DOHH2 (cell line): ENCODE data around the gene ASB1.

Experiments
- H3F3A ChIP-seq: fragments of 200-600 bp; sonication (generic), shearing (Covaris generic); 2 replicates; pipeline ENCODE4 v1.6.0; 2016; ENCODE audit warnings: antibody characterized with exemption, mild to moderate bottlenecking; ENCODE audit not compliant: control insufficient read depth, insufficient read depth
- H3K27ac ChIP-seq: fragments of 200-600 bp; sonication (generic); 2 replicates; pipeline ENCODE4 v1.5.1; 2014; ENCODE audit warnings: low read depth, mild to moderate bottlenecking, low read length, moderate library complexity
- H3K27me3 ChIP-seq: fragments of 200-600 bp; sonication (generic); 2 replicates; pipeline ENCODE4 v1.6.1; 2014; ENCODE audit warnings: mild to moderate bottlenecking, low read length, mixed read lengths; ENCODE audit not compliant: control insufficient read depth
- H3K36me3 ChIP-seq: fragments of 200-600 bp; sonication (generic); 2 replicates; pipeline ENCODE4 v1.6.1; 2014; ENCODE audit warnings: mild to moderate bottlenecking, low read length, moderate library complexity, mixed read lengths; ENCODE audit not compliant: control insufficient read depth
- H3K4me1 ChIP-seq: fragments of 200-600 bp; sonication (generic); 2 replicates; pipeline ENCODE4 v1.6.1; 2014; ENCODE audit warnings: mild to moderate bottlenecking, low read length, mixed read lengths; ENCODE audit not compliant: control insufficient read depth
- H3K4me2 ChIP-seq: fragments of 200-600 bp; sonication (generic); 2 replicates; pipeline ENCODE4 v1.6.0; 2014; ENCODE audit warnings: mild to moderate bottlenecking, low read length, moderate library complexity
- H3K4me3 ChIP-seq: fragments of 200-600 bp; sonication (generic); 2 replicates; pipeline ENCODE4 v1.5.1; 2014; ENCODE audit warnings: mild to moderate bottlenecking, low read length, mixed read lengths
- H3K79me2 ChIP-seq: fragments of 200-600 bp; sonication (generic); 2 replicates; pipeline ENCODE4 v1.6.1; 2014; ENCODE audit warnings: mild to moderate bottlenecking, low read length, mixed read lengths; ENCODE audit not compliant: control insufficient read depth
- H3K9me2 ChIP-seq: fragments of 200-600 bp; sonication (generic); replicated peaks from 2 replicates; pipeline ENCODE4 v1.6.1; 2014; ENCODE audit warnings: mild to moderate bottlenecking, low read length, mixed read lengths; ENCODE audit not compliant: control insufficient read depth
- H3K9me3 ChIP-seq: fragments of 200-600 bp; sonication (generic); 2 replicates; pipeline ENCODE4 v1.6.1; 2014; ENCODE audit warnings: antibody characterized with exemption, low read length, mixed read lengths; ENCODE audit not compliant: control insufficient read depth, insufficient read depth
- H4K20me1 ChIP-seq: fragments of 200-600 bp; sonication (generic); 2 replicates; pipeline ENCODE4 v1.6.0; 2014; ENCODE audit warnings: low read depth, mild to moderate bottlenecking, antibody characterized with exemption, low read length, moderate library complexity; ENCODE audit not compliant: control insufficient read depth, insufficient read depth
- EZH2phosphoT487 ChIP-seq: fragments of 200-600 bp; sonication (generic); IDR thresholded peaks from 2 replicates; pipeline ENCODE4 v1.6.1; 2017; ENCODE audit warnings: borderline replicate concordance, mild to moderate bottlenecking, antibody characterized with exemption, low read length, moderate library complexity, mixed read lengths
- TF ChIP-seq, protein P1 (sequence below): fragments of 200-600 bp; sonication (generic); IDR thresholded peaks from one replicate; pipeline ENCODE4 v1.5.1; 2014; ENCODE audit warnings: antibody characterized with exemption, mild to moderate bottlenecking, low read depth, low read length; ENCODE audit not compliant: poor library complexity, severe bottlenecking

ASB1 gene

DNA sequence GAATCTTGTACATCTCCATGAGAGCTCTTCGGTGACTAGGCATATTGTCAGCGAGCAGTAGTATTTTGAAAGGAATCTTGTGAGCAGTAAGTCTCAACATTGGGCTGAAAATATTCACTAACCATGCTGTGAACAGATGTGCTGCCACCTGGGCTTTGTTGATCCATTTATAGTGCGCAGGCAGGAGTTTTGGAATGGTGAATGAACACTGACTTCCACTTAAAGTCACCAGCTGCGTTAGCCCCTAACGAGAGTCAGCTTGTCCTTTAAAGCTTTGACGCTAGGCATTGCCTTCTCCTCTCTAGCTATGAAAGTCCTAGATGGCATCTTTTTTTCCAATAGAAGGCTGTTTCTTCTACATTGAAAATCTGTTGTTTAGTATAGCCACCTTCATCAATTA lies 4.1 kb downstream of the ASB1 start:
- Histone ChIP-seq H3K79me2 (peaks cover 95% of the 10 kb centered on the region), H3K4me3 (no peak overlapping the region), H3K27me3 (no peaks in the 10 kb centered on the region), H3K4me2 (no peak overlapping the region), H3K27ac (no peak overlapping the region), H3F3A (no peaks in the 10 kb centered on the region), H4K20me1 (peaks cover 8% of the 10 kb centered on the region; the same call in 1 of the 2 replicates), H3K9me2 (no peaks in the 10 kb centered on the region), H3K36me3 (peaks cover 55% of the 10 kb centered on the region), H3K4me1 (peaks cover 20% of the 10 kb centered on the region), H3K9me3 (no peaks in the 10 kb centered on the region)
- TF ChIP-seq, protein P1, sequence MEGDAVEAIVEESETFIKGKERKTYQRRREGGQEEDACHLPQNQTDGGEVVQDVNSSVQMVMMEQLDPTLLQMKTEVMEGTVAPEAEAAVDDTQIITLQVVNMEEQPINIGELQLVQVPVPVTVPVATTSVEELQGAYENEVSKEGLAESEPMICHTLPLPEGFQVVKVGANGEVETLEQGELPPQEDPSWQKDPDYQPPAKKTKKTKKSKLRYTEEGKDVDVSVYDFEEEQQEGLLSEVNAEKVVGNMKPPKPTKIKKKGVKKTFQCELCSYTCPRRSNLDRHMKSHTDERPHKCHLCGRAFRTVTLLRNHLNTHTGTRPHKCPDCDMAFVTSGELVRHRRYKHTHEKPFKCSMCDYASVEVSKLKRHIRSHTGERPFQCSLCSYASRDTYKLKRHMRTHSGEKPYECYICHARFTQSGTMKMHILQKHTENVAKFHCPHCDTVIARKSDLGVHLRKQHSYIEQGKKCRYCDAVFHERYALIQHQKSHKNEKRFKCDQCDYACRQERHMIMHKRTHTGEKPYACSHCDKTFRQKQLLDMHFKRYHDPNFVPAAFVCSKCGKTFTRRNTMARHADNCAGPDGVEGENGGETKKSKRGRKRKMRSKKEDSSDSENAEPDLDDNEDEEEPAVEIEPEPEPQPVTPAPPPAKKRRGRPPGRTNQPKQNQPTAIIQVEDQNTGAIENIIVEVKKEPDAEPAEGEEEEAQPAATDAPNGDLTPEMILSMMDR: no peak
- TF ChIP-seq EZH2phosphoT487: no peak

DNA sequence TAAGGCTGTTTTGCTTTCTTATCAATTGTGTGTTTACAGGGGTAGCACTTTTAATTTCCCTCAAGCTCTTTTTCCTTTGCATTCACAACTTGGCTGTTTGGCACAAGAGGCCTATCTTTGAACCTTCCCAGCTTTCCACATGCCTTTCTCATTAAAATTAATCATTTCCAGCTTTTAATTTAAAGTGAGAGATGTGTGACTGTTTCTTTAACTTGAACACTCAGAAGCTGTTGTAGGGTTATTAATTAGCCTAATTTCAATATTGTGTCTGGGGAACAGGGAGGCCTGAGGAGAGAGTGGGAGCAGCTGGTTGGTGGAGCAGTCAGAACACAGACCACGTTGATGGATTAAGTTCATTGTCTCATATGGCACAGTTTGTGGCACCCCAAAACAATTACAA lies 4.7 kb downstream of the ASB1 start:
- Histone ChIP-seq H3K4me3 (no peak overlapping the region), H3K27ac (no peak overlapping the region), H3K9me3 (no peaks in the 10 kb centered on the region), H3K36me3 (peaks cover 57% of the 10 kb centered on the region), H3F3A (no peaks in the 10 kb centered on the region), H4K20me1 (peaks cover 8% of the 10 kb centered on the region; the same call in 1 of the 2 replicates), H3K9me2 (no peaks in the 10 kb centered on the region), H3K4me1 (peaks cover 15% of the 10 kb centered on the region), H3K4me2 (no peak overlapping the region), H3K27me3 (no peaks in the 10 kb centered on the region), H3K79me2 (peaks cover 88% of the 10 kb centered on the region)
- TF ChIP-seq, protein P1: no peak
- TF ChIP-seq EZH2phosphoT487: no peak

DNA sequence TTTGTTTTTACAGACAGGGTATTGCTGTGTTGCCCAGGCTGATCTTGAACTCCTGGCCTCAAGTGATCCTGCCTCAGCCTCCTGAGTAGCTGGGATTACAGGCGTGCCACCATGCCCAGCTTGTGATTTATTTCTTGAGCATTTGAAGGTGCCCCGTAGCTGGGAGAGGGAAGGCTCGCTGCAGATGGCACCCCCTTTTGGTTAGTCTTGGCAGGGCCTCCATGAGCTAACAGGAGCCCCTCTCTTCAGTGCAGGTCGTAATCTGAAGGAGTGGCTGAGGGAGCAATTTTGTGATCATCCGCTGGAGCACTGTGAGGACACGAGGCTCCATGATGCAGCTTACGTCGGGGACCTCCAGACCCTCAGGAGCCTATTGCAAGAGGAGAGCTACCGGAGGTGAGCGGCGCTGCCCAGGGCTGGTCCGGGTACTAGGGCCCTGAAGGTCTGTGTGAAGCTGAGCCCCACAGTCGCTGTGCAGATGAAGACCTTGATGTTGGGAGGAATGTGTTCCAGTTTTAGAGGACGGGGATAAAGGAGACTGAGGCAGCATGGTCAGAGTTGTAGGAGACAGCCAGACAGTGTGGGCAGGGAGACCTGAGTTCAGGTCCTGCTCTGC lies 6.7 kb downstream of the ASB1 start:
- no peaks in the 10 kb centered on the region for H3K27me3 ChIP-seq
- no peak overlapping the region for H3K4me2 ChIP-seq
- peaks cover 53% of the 10 kb centered on the region for H3K36me3 ChIP-seq
- no peak overlapping the region for H3K4me3 ChIP-seq
- H3K9me3 ChIP-seq: no peaks in the 10 kb centered on the region
- peaks cover 6% of the 10 kb centered on the region for H3K4me1 ChIP-seq
- H3K27ac ChIP-seq: no peak overlapping the region
- no peaks in the 10 kb centered on the region for H3F3A ChIP-seq
- H3K9me2 ChIP-seq: no peaks in the 10 kb centered on the region
- peaks cover 78% of the 10 kb centered on the region for H3K79me2 ChIP-seq
- peaks cover 8% of the 10 kb centered on the region; the same call in 1 of the 2 replicates for H4K20me1 ChIP-seq
- TF ChIP-seq EZH2phosphoT487: no peak
- TF ChIP-seq, protein P1: peak; percentile 29
